ENCODE measurements around the gene KREMEN2. TPM values are rescaled to one million over a fixed set of nuclear protein-coding genes. Genes with fewer than 3 reads are reported as not detected.

KREMEN2 gene
- total and polyA plus RNA-seq, 8 donors = 0.07 to 0.32 (median 0.16) TPM; not detected in 3

GRCh38 chr16:2987833-2988232, 23.8 kb downstream of the KREMEN2 start:
- intact Hi-C loops (cut with DNase I) = no loop called here
- FAIRE-seq (no peak), ATAC-seq (no peak), DNase-seq (no peak)
- TF ChIP-seq CTCF (IDR thresholded peaks at IDR 0.05) = no peak
- Histone ChIP-seq H3K4me1 (peaks cover 13 to 30% (median 17%) of the 10 kb centered on the region in 3 donors), H3K9me3 (no peaks in the 10 kb centered on the region), H3K36me3 (no peaks in the 10 kb centered on the region), H3K4me3 (no peak overlapping the region), H3K27me3 (no peaks in the 10 kb centered on the region), H3K27ac (no peak overlapping the region)
- WGBS, 2 donors = 77 to 78% methylated on average over 8 of the region's 8 CpGs

- no peak for TF ChIP-seq CTCF (IDR thresholded peaks at IDR 0.05)
- 84 to 85% methylated on average over 8 of the region's 8 CpGs for WGBS, 2 donors
- intact Hi-C loops (cut with DNase I) = no loop called here
- FAIRE-seq (no peak), DNase-seq (no peak), ATAC-seq (no peak)
- Histone ChIP-seq H3K27me3 (no peaks in the 10 kb centered on the region), H3K9me3 (no peaks in the 10 kb centered on the region), H3K4me3 (no peak overlapping the region), H3K4me1 (peaks cover 13 to 27% (median 17%) of the 10 kb centered on the region in 3 donors), H3K36me3 (no peaks in the 10 kb centered on the region), H3K27ac (no peak overlapping the region)
Observed at GRCh38 chr16:2988590-2989099, 24.6 kb downstream of the KREMEN2 start.

- TF ChIP-seq CTCF (IDR thresholded peaks at IDR 0.05) = no peak
- no peaks in the 10 kb centered on the region for H3K36me3 ChIP-seq
- intact Hi-C loops (cut with DNase I) = no loop called here
- no peaks in the 10 kb centered on the region for H3K9me3 ChIP-seq
- H3K4me1 ChIP-seq = peaks cover 0 to 6% (median 6%) of the 10 kb centered on the region in 3 donors
- no peak for ATAC-seq
- DNase-seq = no peak
- no peak overlapping the region for H3K4me3 ChIP-seq
- no peaks in the 10 kb centered on the region for H3K27me3 ChIP-seq
- FAIRE-seq = no peak
- no peak overlapping the region for H3K27ac ChIP-seq
- 66 to 68% methylated on average over 8 to 10 of the region's 10 CpGs for WGBS, 2 donors
Observed at GRCh38 chr16:2990891-2991290, 26.8 kb downstream of the KREMEN2 start.

- 88% methylated on average over 11 to 12 of the region's 12 CpGs for WGBS, 2 donors
- ATAC-seq (no peak), FAIRE-seq (no peak), DNase-seq (peak in 1 of 6 donors; percentile 69)
- no peaks in the 10 kb centered on the region for H3K36me3 ChIP-seq
- TF ChIP-seq CTCF (IDR thresholded peaks at IDR 0.05) = no peak
- no peak overlapping the region for H3K4me3 ChIP-seq
- H3K27ac ChIP-seq = no peak overlapping the region
- H3K27me3 ChIP-seq = no peaks in the 10 kb centered on the region
- no peaks in the 10 kb centered on the region for H3K4me1 ChIP-seq
- intact Hi-C loops (cut with DNase I) = no loop called here
- no peaks in the 10 kb centered on the region for H3K9me3 ChIP-seq
Observed at GRCh38 chr16:2991566-2992261, 27.6 kb downstream of the KREMEN2 start.
